Cortex of kidney (tissue), 1 donor: ENCODE results near the gene MEST.
"Not testable (repeated sequence)": the region's sequence is repeated elsewhere in the genome, so short reads cannot be mapped to it uniquely, and the experiment has no call there.

Source experiments
- DNase-seq: peaks from one replicate; lab custom pipeline; 2025; lab: John Stamatoyannopoulos, UW

Gene MEST

DNA sequence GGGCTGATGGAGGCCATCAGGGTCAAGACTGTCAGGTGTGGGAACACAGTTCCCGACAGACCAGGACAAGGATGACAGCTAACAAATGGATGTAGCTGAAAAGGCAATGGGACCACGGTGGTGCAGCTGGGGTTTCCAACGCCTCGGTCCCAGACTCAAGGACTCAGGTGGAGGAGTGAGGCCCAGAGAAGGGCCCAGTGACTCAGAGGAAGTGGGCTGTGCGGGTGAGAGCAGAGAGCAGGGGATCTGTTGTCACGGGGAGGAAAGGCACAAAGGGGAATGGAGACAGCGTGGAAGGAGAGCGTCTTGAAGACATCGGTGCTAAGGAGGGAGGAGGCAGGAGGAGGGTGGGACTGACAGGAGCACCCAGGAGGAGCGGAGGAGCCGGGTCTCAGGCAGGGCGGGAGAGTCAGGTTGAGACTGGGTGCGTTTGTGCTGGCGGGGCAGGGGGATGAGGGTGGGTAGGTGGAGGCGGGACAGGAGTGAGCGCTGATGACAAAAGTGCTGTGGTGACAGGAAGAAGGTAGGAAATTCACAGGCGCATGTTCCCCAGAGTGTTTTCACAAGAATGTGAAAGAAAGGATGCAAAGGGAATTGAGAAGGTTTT is 31.7 kb downstream of the MEST start:
- DNase-seq: not testable (repeated sequence)

DNA sequence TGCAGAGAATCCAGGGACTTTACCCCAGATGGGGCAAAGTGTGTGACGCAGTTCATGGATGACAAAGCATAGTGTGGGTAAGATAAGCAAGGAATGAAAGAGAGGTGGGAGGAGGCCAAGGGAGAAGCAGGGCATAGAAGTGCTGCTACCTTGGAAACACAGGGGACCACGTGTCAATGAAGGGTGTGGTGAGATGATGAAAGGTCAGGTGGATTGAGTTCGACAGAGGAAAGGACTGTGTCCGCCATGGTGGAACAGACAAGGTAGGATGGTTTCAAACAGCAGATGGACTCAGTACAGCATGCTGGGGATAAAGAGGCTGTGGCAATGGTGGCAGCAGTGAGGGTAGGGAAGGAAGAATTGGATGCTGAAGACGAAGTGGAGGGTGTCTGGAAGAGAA is 32.7 kb downstream of the MEST start:
- no peak for DNase-seq

DNA sequence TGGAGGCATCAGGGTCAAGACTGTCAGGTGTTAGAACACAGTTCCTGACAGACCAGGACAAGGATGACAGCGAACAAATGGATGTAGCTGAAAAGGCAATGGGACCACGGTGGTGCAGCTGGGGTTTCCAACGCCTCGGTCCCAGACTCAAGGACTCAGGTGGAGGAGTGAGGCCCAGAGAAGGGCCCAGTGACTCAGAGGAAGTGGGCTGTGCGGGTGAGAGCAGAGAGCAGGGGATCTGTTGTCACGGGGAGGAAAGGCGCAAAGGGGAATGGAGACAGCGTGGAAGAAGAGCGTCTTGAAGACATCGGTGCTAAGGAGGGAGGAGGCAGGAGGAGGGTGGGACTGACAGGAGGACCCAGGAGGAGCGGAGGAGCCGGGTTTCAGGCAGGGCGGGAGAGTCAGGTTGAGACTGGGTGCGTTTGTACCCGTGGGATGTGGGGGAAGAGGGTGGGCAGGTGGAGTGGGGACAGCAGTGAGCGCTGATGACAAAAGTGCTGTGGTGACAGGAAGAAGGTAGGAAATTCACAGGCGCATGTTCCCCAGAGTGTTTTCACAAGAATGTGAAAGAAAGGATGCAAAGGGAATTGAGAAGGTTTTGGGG is 36.0 kb downstream of the MEST start:
- not testable (repeated sequence) for DNase-seq

DNA sequence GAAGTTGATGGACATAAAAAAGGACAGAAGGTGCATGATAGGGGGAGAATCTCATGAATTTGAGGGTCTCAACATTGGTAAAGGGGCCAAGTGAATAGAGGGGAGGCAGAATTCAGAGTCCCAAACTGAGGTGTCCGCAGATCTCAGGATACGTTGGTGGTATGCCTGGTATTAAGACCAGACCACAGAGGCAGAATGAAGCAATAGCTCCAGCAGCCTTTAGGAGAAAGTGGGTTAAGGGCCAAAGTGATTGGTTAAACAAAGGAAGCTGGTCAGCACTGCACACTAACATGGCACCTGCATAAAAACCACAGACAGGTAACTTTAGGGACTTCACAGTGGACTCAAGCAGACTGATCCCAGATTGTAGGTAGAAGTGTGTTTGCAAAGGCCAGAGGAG is 37.5 kb downstream of the MEST start:
- no peak for DNase-seq

DNA sequence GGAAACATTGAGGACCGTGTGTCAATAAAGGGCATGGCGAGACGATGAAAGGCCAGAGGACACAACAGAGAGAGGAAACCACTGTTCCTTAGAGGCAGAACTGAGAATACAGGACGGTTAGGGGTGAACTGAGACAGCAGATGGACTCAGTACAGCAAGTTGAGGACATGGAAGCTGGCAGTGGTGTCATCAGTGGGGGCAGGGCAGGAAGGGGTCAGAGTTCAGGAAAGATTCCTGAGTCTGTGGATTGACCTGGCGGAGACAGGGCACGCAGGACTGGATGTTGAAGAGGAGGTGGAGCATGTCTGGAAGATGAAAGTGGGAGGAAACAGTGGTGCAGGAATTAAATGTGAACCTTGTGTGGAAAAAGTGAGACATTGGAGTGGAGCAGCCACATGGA is 46.0 kb downstream of the MEST start:
- not testable (repeated sequence) for DNase-seq

DNA sequence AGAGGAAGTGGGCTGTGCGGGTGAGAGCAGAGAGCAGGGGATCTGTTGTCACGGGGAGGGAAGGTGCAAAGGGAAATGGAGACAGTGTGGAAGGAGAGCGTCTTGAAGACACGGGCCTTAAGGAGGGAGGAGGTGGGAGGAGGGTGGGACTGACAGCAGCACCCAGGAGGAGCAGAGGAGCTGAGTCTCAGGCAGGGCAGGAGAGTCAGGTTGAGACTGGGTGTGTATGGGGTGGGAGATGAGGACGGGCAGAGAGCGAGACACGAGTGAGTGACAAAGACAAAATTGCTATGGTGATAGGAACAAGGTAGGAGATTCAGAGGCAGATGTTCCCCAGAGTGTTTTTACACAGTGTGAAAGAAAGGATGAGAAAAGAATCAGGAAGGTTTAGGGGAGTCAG is 49.4 kb downstream of the MEST start:
- not testable (repeated sequence) for DNase-seq

DNA sequence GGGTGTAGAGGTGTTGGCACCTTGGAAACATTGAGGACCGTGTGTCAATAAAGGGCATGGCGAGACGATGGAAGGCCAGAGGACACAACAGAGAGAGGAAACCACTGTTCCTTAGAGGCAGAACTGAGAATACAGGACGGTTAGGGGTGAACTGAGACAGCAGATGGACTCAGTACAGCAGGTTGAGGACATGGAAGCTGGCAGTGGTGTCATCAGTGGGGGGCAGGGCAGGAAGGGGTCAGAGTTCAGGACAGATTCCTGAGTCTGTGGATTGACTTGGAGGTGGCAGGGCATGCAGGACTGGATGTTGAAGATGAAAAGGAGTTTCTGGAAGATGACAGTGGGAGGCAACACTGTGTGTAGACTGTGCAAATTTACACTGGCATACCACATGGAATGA is 50.4 kb downstream of the MEST start:
- not testable (repeated sequence) for DNase-seq

DNA sequence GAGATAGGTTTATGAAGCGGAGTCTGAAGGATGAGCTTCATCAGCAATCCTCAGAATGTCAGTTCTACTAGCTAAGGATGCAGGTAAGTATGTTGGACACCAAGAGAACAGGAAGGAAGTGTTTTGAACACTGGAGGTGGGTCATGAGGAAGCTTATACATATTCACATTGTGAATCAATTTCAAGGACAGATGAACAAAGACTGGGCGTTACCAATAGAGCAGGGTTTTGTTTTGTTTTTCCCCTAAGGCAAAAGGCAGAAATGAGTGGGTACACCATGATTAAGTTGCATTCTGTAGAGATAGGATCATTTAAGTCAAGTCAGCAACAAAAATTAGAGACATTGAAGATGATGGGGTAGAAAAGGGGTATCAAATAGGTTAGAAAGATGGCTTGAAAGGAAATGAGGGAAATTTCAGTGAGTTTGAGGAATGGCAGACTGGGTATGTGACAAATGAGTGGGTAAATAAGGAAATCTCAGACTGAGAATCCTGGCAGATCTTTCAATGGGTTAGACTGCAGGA is 51.7 kb downstream of the MEST start:
- DNase-seq: no peak

DNA sequence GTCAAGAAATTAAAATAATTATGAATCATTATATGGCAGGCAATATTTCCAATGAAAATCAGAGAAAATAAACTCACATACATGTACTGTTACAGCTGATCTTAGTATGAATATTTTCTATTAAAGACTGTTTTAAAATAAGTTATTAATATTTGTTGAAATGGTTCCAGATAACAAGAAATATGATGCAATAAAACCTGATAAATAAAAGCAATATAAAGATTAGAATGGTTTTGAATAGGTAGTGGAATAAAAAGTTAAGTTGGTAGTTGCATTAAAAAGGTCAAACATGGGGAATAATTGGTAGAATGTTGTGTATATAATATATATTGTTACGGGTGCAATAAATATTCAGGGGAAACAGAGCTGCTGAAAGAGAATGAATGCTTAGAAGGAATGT is 52.5 kb downstream of the MEST start:
- no peak for DNase-seq

DNA sequence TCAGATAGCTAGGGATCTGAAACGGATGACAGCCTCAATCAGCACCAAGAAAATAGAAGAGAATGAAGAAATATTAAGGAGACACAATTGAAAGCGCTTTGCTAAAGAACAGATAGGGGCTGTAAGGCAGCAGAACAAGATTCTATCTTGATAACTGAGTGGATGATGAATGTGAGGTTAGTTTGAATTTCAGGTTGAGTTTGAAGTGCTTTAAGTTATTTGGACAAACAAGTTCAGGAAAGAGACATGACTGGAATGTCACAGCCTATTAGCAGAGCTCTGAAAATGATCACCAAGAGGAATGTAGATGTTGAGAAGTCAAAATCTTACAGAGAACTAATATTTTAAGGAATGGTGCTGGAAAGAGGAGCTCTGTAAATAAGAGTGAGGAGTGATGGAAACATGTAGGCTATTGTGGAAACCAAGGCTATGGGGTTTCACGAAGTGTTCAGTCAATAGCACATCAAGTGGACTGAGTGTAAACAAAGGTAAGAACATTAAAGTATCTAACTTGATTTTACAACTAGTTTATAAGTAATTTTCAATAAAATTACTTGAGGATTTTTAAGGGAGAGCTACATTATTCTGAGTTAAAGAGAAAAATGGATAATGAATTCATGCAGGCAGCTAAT is 61.6 kb downstream of the MEST start:
- DNase-seq: no peak

DNA sequence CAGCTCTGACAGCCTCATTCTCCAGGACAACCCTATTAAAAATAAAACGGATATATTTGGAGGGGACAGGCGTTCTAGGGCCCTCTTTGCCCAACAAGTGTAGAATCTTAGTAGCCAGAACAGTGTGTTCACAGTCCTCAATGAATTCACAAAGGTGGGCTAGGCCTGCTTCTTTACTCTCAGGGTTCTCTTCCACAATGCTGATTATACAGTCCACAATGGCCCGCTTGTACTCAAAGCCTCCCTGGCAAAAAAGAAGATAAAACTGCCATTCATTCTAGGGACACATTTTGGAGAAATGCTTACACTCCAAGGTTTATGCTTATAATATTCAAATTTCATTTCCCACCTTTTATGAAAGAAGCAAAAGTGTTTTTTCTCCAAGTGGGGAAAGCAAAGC is 62.6 kb downstream of the MEST start:
- DNase-seq: no peak
